ENCODE results near the gene RAP1GAP. TPM values are rescaled to one million over a fixed set of nuclear protein-coding genes. Genes with fewer than 3 reads are reported as not detected.

RAP1GAP gene
- total and polyA plus RNA-seq, 3 donors from 2014 or later, result 7.4 to 8.4 (median 8.0) TPM

DNA sequence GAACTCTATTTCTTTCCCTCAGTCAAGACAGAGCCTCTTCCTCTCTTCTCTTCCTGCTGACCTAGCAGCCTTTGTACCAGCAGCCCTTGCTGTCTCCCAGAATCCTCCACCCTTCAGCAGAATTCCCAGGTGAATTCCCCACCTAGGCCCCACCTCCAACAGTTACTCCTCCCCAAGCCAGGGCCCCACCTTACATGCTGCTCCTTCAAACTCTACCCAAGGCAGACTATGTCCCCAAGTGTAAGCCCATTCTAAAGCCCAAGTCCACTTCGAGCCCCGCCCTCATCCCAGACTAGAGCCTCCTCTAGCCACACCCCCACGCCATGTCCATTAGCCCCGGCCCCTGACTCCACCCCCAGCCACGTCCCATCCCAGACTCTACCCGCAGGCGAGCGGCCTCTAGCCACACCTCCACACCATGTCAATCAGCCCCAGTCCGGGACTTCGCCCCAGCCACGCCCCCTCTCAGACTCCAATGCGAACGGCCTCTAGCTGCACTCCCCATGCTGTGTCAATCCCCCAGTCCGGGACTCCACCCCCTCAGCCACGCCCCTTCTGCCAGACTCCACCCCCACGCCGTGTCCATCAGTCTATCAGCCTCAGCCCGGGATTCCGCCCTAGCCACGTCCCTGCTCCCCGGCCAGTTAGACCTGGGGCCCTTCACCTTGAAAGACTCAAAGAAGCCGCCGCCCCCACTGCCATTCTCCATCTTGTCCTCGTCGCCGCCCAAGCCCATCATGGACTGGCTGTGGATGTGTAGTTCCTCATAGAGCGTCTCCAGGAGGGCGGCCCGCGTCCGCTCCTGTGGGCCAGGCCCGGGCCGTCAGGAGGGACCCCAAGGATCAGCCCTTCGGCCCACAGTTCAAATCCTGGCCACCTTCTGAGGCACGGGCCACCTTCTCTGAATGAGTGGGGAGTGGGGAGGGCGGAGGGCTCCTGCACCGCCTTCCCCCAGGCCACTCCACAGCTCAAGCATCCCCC lies 61.3 kb downstream of the RAP1GAP start:
- no peaks in the 10 kb centered on the region for H3K4me1 ChIP-seq
- intact Hi-C loops (cut with DNase I; ENCODE audit: low total_unique reads), result no loop called here
- 35 to 45% methylated on average over 27 to 37 of the region's 37 CpGs for WGBS, 2 donors

DNA sequence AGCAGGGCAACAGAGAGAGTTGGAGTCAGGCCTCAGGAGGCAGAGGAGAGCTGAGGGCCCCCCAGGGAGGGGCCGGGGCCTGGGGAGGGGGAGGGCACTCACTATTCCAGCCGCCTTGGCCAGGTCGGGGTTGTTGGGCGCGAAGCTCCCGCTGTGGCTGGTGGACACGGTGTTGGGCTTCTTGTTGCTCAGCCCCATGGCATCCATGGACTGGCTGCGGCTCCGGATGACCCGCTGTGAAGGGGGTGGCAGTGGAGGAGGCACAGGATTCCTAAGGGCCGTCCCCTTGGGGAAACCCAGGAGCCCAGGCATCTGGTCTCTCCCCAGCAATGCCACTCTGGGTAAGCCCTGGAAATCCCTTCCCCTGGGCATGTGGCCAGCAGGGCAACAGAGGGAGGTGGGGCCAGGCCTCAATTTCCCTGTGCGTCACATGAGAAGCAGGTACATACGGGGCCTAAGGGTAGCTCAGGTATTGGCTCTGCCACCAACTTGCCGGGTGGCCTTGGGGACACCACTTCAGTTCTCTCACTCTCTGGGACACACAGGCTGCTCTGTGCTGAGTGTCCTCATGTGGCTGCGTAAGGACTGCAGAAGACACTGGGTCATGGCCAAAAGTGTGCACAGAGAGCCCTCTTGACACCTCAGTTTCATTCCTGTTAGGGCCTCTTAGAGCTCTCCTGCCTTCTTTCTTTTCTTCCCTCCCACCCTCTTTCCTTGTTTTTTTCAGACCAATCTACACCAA lies 63.0 kb downstream of the RAP1GAP start:
- H3K9me3 ChIP-seq, result no peaks in the 10 kb centered on the region
- no peak overlapping the region for H3K27ac ChIP-seq
- WGBS, 2 donors, result 90% methylated on average over 6 to 14 of the region's 15 CpGs
- intact Hi-C loops (cut with DNase I; ENCODE audit: low total_unique reads), result no loop called here
- H3K4me3 ChIP-seq, result no peak overlapping the region
- H3K36me3 ChIP-seq (ENCODE audit: low read depth, missing control alignments), result no peaks in the 10 kb centered on the region
- no peak for DNase-seq
- H3K4me1 ChIP-seq, result no peaks in the 10 kb centered on the region
- TF ChIP-seq, protein P1, sequence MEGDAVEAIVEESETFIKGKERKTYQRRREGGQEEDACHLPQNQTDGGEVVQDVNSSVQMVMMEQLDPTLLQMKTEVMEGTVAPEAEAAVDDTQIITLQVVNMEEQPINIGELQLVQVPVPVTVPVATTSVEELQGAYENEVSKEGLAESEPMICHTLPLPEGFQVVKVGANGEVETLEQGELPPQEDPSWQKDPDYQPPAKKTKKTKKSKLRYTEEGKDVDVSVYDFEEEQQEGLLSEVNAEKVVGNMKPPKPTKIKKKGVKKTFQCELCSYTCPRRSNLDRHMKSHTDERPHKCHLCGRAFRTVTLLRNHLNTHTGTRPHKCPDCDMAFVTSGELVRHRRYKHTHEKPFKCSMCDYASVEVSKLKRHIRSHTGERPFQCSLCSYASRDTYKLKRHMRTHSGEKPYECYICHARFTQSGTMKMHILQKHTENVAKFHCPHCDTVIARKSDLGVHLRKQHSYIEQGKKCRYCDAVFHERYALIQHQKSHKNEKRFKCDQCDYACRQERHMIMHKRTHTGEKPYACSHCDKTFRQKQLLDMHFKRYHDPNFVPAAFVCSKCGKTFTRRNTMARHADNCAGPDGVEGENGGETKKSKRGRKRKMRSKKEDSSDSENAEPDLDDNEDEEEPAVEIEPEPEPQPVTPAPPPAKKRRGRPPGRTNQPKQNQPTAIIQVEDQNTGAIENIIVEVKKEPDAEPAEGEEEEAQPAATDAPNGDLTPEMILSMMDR (IDR thresholded peaks at IDR 0.05), result no peak
- TF ChIP-seq POLR2A (IDR thresholded peaks at IDR 0.05), result no peak
- H3K27me3 ChIP-seq, result no peaks in the 10 kb centered on the region

More for the DNA sequence above, 61.3 kb downstream of the RAP1GAP start:
- Histone ChIP-seq H3K27me3 (no peaks in the 10 kb centered on the region), H3K9me3 (no peaks in the 10 kb centered on the region), H3K27ac (no peak overlapping the region), H3K36me3 (ENCODE audit: low read depth, missing control alignments) (no peaks in the 10 kb centered on the region), H3K4me3 (peak overlapping the region in 1 of 2 donors; percentile 1)
- peak; percentile 83 for DNase-seq
- no peak for TF ChIP-seq POLR2A (IDR thresholded peaks at IDR 0.05)
- TF ChIP-seq, protein P1 (IDR thresholded peaks at IDR 0.05), result no peak

DNA sequence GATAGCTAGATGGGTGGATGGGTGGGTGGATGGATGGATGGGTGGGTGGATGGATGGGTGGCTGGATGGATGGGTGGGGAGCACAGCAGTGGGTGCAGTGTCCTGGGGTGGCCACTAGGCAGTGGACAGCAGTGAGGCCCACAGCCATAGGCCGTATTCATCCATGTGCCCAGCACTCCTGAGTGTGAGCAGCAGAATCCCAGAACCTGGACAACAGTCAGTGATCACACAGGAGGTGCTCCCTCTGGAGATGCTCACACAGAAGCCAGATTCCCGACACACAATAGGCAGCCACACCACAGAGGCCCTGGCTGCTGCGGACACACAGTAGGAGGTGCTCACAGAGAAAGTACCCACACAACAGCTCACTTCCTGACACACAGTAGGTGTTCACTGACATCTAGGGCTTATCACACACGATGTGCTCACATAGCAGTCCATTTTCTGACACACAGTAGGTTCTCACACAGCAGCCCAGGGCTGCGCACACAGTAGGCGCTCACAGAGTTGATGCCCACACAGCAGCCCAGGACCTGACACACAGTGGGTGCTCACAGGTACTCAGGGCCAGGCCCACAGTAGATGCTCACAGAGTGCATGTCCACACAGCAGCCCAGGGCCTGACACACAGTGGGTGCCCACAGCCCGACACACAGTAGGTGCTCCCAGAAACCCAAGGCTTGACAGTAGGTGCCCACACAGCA lies 64.0 kb downstream of the RAP1GAP start:
- intact Hi-C loops (cut with DNase I; ENCODE audit: low total_unique reads), result no loop called here
- no peaks in the 10 kb centered on the region for H3K36me3 ChIP-seq (ENCODE audit: low read depth, missing control alignments)
- H3K27ac ChIP-seq, result no peak overlapping the region
- DNase-seq, result no peak
- TF ChIP-seq, protein P1 (IDR thresholded peaks at IDR 0.05), result no peak
- no peak for TF ChIP-seq POLR2A (IDR thresholded peaks at IDR 0.05)
- no peaks in the 10 kb centered on the region for H3K4me1 ChIP-seq
- no peak overlapping the region for H3K4me3 ChIP-seq
- H3K27me3 ChIP-seq, result no peaks in the 10 kb centered on the region
- 92 to 93% methylated on average over 7 of the region's 7 CpGs for WGBS, 2 donors
- no peaks in the 10 kb centered on the region for H3K9me3 ChIP-seq

DNA sequence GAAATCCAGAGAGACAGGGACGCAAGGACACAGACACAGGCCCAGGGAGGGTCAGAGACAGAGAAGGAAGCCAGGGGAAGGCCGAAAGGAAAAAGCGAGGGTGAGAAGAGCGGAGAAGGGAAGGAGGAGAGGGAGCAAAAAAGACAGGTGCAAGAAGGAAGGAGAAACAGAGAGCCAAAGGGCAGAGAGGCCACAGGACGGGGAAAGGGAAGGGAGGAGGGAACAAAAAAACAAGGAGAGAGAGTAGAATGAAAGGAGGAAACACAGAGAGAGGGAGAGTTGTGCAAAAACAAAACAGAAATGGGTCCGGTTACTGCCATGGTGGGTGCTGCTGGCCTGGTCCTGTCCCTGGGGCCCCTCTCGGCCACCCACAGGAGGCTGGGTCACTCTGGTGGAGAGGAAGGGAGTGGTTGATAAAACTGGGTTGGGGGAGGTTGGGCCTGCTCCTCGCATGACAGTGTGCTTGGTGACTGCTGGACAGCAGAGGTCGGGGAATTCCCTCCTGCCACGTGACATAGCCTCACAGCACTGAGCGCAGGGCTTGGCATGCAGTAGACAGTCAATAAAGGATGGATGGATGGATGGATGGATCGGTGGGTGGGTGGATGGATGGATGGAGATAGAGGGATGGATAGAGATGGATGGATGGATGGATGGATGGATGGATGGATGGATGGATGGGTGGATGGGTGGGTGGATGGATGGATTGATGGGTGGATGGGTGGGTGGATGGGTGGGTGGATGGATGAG lies 64.8 kb downstream of the RAP1GAP start:
- H3K27ac ChIP-seq, result no peak overlapping the region

More for the DNA sequence above, 64.8 kb downstream of the RAP1GAP start:
- H3K4me1 ChIP-seq, result no peaks in the 10 kb centered on the region
- H3K9me3 ChIP-seq, result no peaks in the 10 kb centered on the region
- intact Hi-C loops (cut with DNase I; ENCODE audit: low total_unique reads), result no loop called here
- WGBS, 2 donors, result 87% methylated on average over 12 of the region's 12 CpGs
- no peaks in the 10 kb centered on the region for H3K36me3 ChIP-seq (ENCODE audit: low read depth, missing control alignments)
- no peaks in the 10 kb centered on the region for H3K27me3 ChIP-seq
- no peak for DNase-seq
- TF ChIP-seq, protein P1 (IDR thresholded peaks at IDR 0.05), result no peak
- TF ChIP-seq POLR2A (IDR thresholded peaks at IDR 0.05), result no peak
- H3K4me3 ChIP-seq, result no peak overlapping the region
